ENCODE data around the gene ZDHHC16.

ZDHHC16 gene

GRCh38 chr10:97497572-97498075 lies 51.6 kb downstream of the ZDHHC16 start (continued):
- TF ChIP-seq ZSCAN16 (tag by site-specific recombination; IDR thresholded peaks at IDR 0.05) (no peak; the same call in 1 of the 2 replicates), ZNF704 (tag by site-specific recombination; IDR thresholded peaks at IDR 0.05) (no peak), ZNF133 (tag by site-specific recombination; IDR thresholded peaks at IDR 0.05) (no peak), AEBP2 (tag by site-specific recombination; IDR thresholded peaks at IDR 0.05; ENCODE audit: borderline replicate concordance) (no peak), PRDM4 (tag by site-specific recombination; IDR thresholded peaks at IDR 0.05) (no peak), ZNF558 (tag by site-specific recombination; IDR thresholded peaks at IDR 0.05) (0 out of 2 replicates have a peak, but pooled peaks have one; percentile 12), ZNF341 (tag by site-specific recombination; IDR thresholded peaks at IDR 0.05; ENCODE audit: low read depth) (no peak), ZNF19 (tag by site-specific recombination; IDR thresholded peaks at IDR 0.05; ENCODE audit: low read depth) (no peak), ZNF174 (tag by site-specific recombination; IDR thresholded peaks at IDR 0.05) (no peak), ZNF48 (tag by site-specific recombination; IDR thresholded peaks at IDR 0.05) (no peak), TSHZ1 (tag by site-specific recombination; IDR thresholded peaks at IDR 0.05; ENCODE audit: borderline replicate concordance) (0 out of 2 replicates have a peak, but pooled peaks have one; percentile 2), ZNF473 (tag by site-specific recombination; IDR thresholded peaks at IDR 0.05) (no peak), TRIM28 (IDR thresholded peaks at IDR 0.05; ENCODE audit: borderline replicate concordance, low read length) (no peak), ZFP41 (tag by site-specific recombination; IDR thresholded peaks at IDR 0.05; ENCODE audit: borderline replicate concordance) (no peak)

GRCh38 chr10:97498076-97498840 lies 52.3 kb downstream of the ZDHHC16 start, which contains the start of gene MMS19:
MMS19 (minus strand) TSS chr10:97498422; CDS start chr10:97498384, 38 bp downstream.
- H3K4me1 ChIP-seq (ENCODE audit: control insufficient read depth, insufficient read depth, low read length), result peaks cover 16% of the 10 kb centered on the region
- POLR2A ChIA-PET, result interaction anchor here (0.7 to 1.1 kb wide), 7 partner anchors 10 to 212 kb away, joined by 3 to 4 read pairs (median 3); partner anchors contain the start of gene AVPI1
- H3K27ac ChIP-seq (ENCODE audit: extremely low read depth, low read depth, low read length), result peak within 1 kb of the TSS; percentile 89
- H3K9me3 ChIP-seq (ENCODE audit: control insufficient read depth, insufficient read depth, low read depth, low read length), result no peaks in the 10 kb centered on the region
- peaks cover 3 to 4% of the 10 kb centered on the region in 2 experiments; a peak in 2 of 3 replicates for H3K36me3 ChIP-seq (ENCODE audit: control insufficient read depth in 2 of 2, insufficient read depth in 1 of 2, low read length in 2 of 2)
- CTCF ChIA-PET, result interaction anchor here (0.9 to 3.1 kb wide), 3 partner anchors 8 to 55 kb away, joined by 6 to 22 read pairs (median 7); no protein-coding TSS in a partner anchor
- H3K4me3 ChIP-seq (ENCODE audit: low read depth, low read length), result peak within 1 kb of the TSS; percentile 88
- peak; percentile 94 for TF ChIP-seq YY1 (tag by site-specific recombination; IDR thresholded peaks at IDR 0.05)
- TF ChIP-seq YY2 (tag by site-specific recombination; IDR thresholded peaks at IDR 0.05), result peak; percentile 80
- peak; percentile 98 for TF ChIP-seq ZNF2 (tag by site-specific recombination; IDR thresholded peaks at IDR 0.05)
- peak; percentile 92 for TF ChIP-seq KLF9 (tag by site-specific recombination; IDR thresholded peaks at IDR 0.05; ENCODE audit: low read depth)
- TF ChIP-seq ZFHX2 (tag by site-specific recombination; conservative IDR thresholded peaks at IDR 0.05), result peak; percentile 88
- no peak for TF ChIP-seq ZSCAN18 (tag by site-specific recombination; IDR thresholded peaks at IDR 0.05)
- no peak for TF ChIP-seq ZNF37A (tag by site-specific recombination; IDR thresholded peaks at IDR 0.05)
- TF ChIP-seq ZNF423 (tag by site-specific recombination; IDR thresholded peaks at IDR 0.05), result peak; percentile 99
- peak; percentile 94 for TF ChIP-seq IKZF3 (tag by site-specific recombination; IDR thresholded peaks at IDR 0.05)
- peak; percentile 48; the same call in 1 of the 2 replicates for TF ChIP-seq ZSCAN23 (tag by site-specific recombination; IDR thresholded peaks at IDR 0.05)
- TF ChIP-seq ZNF76 (tag by site-specific recombination; IDR thresholded peaks at IDR 0.05; ENCODE audit: borderline replicate concordance, low read depth), result 0 out of 2 replicates have a peak, but pooled peaks have one; percentile 60
